ENCODE data around the gene COL27A1. TPM values are rescaled to one million over a fixed set of nuclear protein-coding genes. Genes with fewer than 3 reads are reported as not detected.

COL27A1 gene
- total and polyA plus RNA-seq, 2 experiments from 2014 or later, result 10.5 to 18.0 TPM

DNA sequence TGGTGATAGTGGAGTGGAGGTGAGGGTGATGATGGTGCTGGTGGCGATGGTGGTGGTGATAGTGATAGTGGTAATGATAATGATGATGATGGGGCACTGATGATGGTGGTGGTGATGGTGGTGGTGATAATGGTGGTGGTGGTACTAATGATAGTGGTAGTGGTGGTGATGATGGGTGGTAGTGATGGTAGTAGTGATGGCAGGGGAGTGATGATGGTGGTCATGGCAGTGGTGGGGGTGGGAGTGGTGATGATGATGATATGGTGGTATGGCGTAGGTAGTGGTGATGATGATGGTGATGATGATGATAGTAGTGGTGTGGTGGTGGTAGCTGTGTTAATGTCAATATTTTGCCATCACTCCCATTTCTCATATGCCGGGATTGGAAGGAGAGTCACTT lies 123.0 kb downstream of the COL27A1 start:
- Histone ChIP-seq H2AFZ (no peak overlapping the region), H3K27ac (ENCODE audit: low read depth) (no peak overlapping the region)

More for the DNA sequence above, 123.0 kb downstream of the COL27A1 start:
- H3K4me1 ChIP-seq (ENCODE audit: insufficient read depth), result no peaks in the 10 kb centered on the region
- H3K9me2 ChIP-seq (ENCODE audit: insufficient read depth), result no peaks in the 10 kb centered on the region
- TF ChIP-seq EZH2 (IDR thresholded peaks at IDR 0.05; ENCODE audit: low read depth, unreplicated experiment) (no peak), EZH2phosphoT487 (IDR thresholded peaks at IDR 0.05; ENCODE audit: unreplicated experiment) (no peak), REST (IDR thresholded peaks at IDR 0.05; ENCODE audit: unreplicated experiment) (no peak), ZNF114 (CRISPR knock-in tag; IDR thresholded peaks at IDR 0.05) (no peak), CTCF (conservative IDR thresholded peaks at IDR 0.05; ENCODE audit: low read depth in 2 of 2) (no peak), JUNB (IDR thresholded peaks at IDR 0.05; ENCODE audit: unreplicated experiment) (no peak), POLR2AphosphoS5 (IDR thresholded peaks at IDR 0.05; ENCODE audit: low read depth) (no peak), STAT1 (IDR thresholded peaks at IDR 0.05; ENCODE audit: unreplicated experiment) (no peak), CREB1 (CRISPR knock-in tag; IDR thresholded peaks at IDR 0.05; ENCODE audit: low read depth) (no peak), ZNF331 (CRISPR knock-in tag; IDR thresholded peaks at IDR 0.05; ENCODE audit: low read depth) (no peak), NANOG (IDR thresholded peaks at IDR 0.05; ENCODE audit: borderline replicate concordance) (no peak)
- TF ChIP-seq, protein P1, sequence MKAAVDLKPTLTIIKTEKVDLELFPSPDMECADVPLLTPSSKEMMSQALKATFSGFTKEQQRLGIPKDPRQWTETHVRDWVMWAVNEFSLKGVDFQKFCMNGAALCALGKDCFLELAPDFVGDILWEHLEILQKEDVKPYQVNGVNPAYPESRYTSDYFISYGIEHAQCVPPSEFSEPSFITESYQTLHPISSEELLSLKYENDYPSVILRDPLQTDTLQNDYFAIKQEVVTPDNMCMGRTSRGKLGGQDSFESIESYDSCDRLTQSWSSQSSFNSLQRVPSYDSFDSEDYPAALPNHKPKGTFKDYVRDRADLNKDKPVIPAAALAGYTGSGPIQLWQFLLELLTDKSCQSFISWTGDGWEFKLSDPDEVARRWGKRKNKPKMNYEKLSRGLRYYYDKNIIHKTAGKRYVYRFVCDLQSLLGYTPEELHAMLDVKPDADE (IDR thresholded peaks at IDR 0.05), result no peak
- H3F3A ChIP-seq (replicated peaks; ENCODE audit: low read depth), result no peaks in the 10 kb centered on the region
- Mint-ChIP-seq H3K36me3 (ENCODE audit: low read depth) (no peaks in the 10 kb centered on the region), H3K27me3 (ENCODE audit: insufficient read depth, low read depth, poor library complexity) (peaks cover 9% of the 10 kb centered on the region), H3K9me3 (no peaks in the 10 kb centered on the region; the same call in 2 of the 3 replicates), H3K27ac (no peak overlapping the region), H3K4me1 (no peaks in the 10 kb centered on the region; the same call in 2 of the 3 replicates), H3K4me3 (no peak overlapping the region)
- H3K79me2 ChIP-seq (replicated peaks; ENCODE audit: insufficient read depth), result no peaks in the 10 kb centered on the region
- no peaks in the 10 kb centered on the region; the same call in 1 of the 2 replicates for H4K20me1 ChIP-seq (replicated peaks; ENCODE audit: insufficient read depth)
- no peak for DNase-seq (ENCODE audit: low spot score)
- no peaks in the 10 kb centered on the region for H3K36me3 ChIP-seq (ENCODE audit: insufficient read depth)
- no peaks in the 10 kb centered on the region for H3K27me3 ChIP-seq (ENCODE audit: insufficient read depth)
- H3K4me2 ChIP-seq, result no peak overlapping the region
- H3K4me3 ChIP-seq, result no peak overlapping the region
- no peak for ATAC-seq

Data from GM23338 (cell line).